Hypothalamus (tissue), 51 donors: Measurements from ENCODE around the gene ZFX.
"Not testable (repeated sequence)": the region's sequence is repeated elsewhere in the genome, so short reads cannot be mapped to it uniquely, and the experiment has no call there.

Source experiments
- DNase-seq, 51 donors: peaks; one replicate each; lab custom pipeline; 2025; lab: John Stamatoyannopoulos, UW

ZFX gene

GRCh38 chrX:24149351-24150050 lies at the start of gene ZFX:
Gene ZFX, plus strand, starts transcription at chrX:24149729. Its CDS starts 23,014 bp downstream, at chrX:24172743.
- DNase-seq, result peak in 47 of 51 donors; percentile 1 to 83 (median 45)

GRCh38 chrX:24100713-24101112 lies 48.8 kb upstream of the ZFX start:
- DNase-seq, result no peak

- DNase-seq, result no peak
These were observed 39.5 kb upstream of the ZFX start for GRCh38 chrX:24110069-24110468.

GRCh38 chrX:24113181-24113580 lies 36.3 kb upstream of the ZFX start:
- DNase-seq, result no peak

- DNase-seq, result peak in 23 of 51 donors; percentile 0 to 33 (median 3)
These were observed 32.3 kb upstream of the ZFX start for GRCh38 chrX:24117258-24117657.

GRCh38 chrX:24124244-24124799 lies 25.2 kb upstream of the ZFX start:
- DNase-seq, result no peak

- no peak for DNase-seq
These were observed 24.4 kb upstream of the ZFX start for GRCh38 chrX:24125028-24125612.

- DNase-seq, result no peak
These were observed 18.1 kb upstream of the ZFX start for GRCh38 chrX:24131476-24131875.

GRCh38 chrX:24133312-24133711 lies 16.2 kb upstream of the ZFX start:
- no peak for DNase-seq

GRCh38 chrX:24135768-24136167 lies 13.8 kb upstream of the ZFX start:
- not testable (repeated sequence) for DNase-seq

- DNase-seq, result no peak
These were observed 12.3 kb upstream of the ZFX start for GRCh38 chrX:24137192-24137591.

GRCh38 chrX:24143982-24144381 lies 5.5 kb upstream of the ZFX start:
- not testable (repeated sequence) for DNase-seq

GRCh38 chrX:24144528-24144927 lies 5.0 kb upstream of the ZFX start:
- no peak for DNase-seq

GRCh38 chrX:24145303-24146186 lies 4.0 kb upstream of the ZFX start:
- DNase-seq, result no peak

GRCh38 chrX:24146283-24146949 lies 3.1 kb upstream of the ZFX start:
- DNase-seq, result peak in 1 of 51 donors; percentile 2

GRCh38 chrX:24147165-24147564 lies 2.4 kb upstream of the ZFX start:
- DNase-seq, result no peak

- peak in 1 of 51 donors; percentile 1 for DNase-seq
These were observed 1.4 kb upstream of the ZFX start for GRCh38 chrX:24148121-24148520.

- DNase-seq, result peak in 18 of 51 donors; percentile 8 to 79 (median 42)
These were observed 786 bp upstream of the ZFX start for GRCh38 chrX:24148535-24149350.

- DNase-seq, result peak; percentile 2 to 97 (median 76)
These were observed 692 bp downstream of the ZFX start for GRCh38 chrX:24150051-24150790.
